Type B pancreatic cell (in vitro differentiated cells): Measurements from ENCODE around the gene NACC1. TPM values are rescaled to one million over a fixed set of nuclear protein-coding genes. Genes with fewer than 3 reads are reported as not detected.
A peak's percentile ranks its signal among the peaks of the same experiment; 100 is the strongest.

ENCODE experiments used
- DNase-seq: peaks from one replicate; pipeline ENCODE4 v3.0.0; 2021; ENCODE audit warnings: mixed read lengths; ENCODE audit not compliant: unreplicated experiment; ENCODE audit errors: extremely low spot score
- H3K27ac Mint-ChIP-seq: 2 replicates; pipeline ENCODE4 v1.8.0; 2021; ENCODE audit warnings: mild to moderate bottlenecking, mixed read lengths
- H3K27me3 Mint-ChIP-seq: 2 replicates; pipeline ENCODE4 v1.8.0; 2021; ENCODE audit warnings: mixed read lengths
- H3K36me3 Mint-ChIP-seq: 2 replicates; pipeline ENCODE4 v1.8.0; 2021; ENCODE audit warnings: mixed read lengths
- H3K4me1 Mint-ChIP-seq: one replicate; pipeline ENCODE4 v1.8.0; 2021; ENCODE audit warnings: mixed read lengths; ENCODE audit not compliant: unreplicated experiment
- H3K4me3 Mint-ChIP-seq: 2 replicates; pipeline ENCODE4 v1.8.0; 2021; ENCODE audit warnings: mild to moderate bottlenecking, mixed read lengths
- H3K9me3 Mint-ChIP-seq: 2 replicates; pipeline ENCODE4 v1.8.0; 2021; ENCODE audit warnings: mixed read lengths
- total RNA-seq: library from RNA; stranded (reverse); gene quantifications from 2 replicates; pipeline ENCODE4 v1.2.1, GENCODE V29; 2021; ENCODE audit warnings: low replicate concordance
- TF ChIP-seq, protein P1 (sequence below): fragments of 200-600 bp; sonication (generic); conservative IDR thresholded peaks from 2 replicates; pipeline ENCODE4 v1.5.0; 2021; ENCODE audit warnings: antibody characterized with exemption, mild to moderate bottlenecking

The NACC1 gene
- total RNA-seq, 1 donor from 2014 or later = 66.8 TPM

DNA sequence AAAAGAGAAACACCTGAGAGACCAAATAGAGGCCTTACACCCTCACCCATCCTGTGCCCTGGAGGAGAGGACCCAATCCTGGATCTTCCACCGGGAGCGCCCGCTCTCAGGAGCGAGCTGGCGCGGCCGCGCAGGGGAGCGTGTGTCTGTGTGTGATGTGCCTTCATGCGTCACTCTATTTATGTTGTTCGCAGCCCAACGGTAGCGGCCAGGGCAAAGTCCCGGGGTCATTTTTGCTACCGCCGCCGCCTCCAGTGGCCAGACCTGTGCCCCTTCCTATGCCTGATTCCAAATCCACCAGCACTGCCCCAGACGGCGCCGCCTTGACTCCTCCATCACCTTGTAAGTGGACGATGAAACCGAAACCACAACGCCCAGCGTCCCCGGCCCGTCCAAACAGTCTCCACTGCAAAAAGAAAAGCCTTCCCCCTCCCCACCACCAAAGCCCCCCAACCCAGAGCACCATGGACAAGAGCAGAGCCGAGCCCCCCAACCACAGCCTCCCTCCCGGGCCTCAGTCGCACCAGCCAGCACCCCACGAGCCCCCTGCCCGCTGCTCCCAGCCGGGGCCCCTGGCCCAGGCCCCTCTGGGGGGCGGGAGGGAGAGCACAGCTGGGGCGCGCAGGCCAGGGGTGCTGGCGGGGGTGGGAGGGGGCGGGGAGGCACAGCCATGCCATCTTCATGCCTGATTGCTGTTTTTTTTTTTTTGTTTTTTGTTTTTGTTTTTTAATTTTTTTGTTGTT, 30.1 kb upstream of the NACC1 start:
- no peak overlapping the region for H3K27ac Mint-ChIP-seq
- no peak for DNase-seq
- no peaks in the 10 kb centered on the region for H3K36me3 Mint-ChIP-seq
- TF ChIP-seq, protein P1, sequence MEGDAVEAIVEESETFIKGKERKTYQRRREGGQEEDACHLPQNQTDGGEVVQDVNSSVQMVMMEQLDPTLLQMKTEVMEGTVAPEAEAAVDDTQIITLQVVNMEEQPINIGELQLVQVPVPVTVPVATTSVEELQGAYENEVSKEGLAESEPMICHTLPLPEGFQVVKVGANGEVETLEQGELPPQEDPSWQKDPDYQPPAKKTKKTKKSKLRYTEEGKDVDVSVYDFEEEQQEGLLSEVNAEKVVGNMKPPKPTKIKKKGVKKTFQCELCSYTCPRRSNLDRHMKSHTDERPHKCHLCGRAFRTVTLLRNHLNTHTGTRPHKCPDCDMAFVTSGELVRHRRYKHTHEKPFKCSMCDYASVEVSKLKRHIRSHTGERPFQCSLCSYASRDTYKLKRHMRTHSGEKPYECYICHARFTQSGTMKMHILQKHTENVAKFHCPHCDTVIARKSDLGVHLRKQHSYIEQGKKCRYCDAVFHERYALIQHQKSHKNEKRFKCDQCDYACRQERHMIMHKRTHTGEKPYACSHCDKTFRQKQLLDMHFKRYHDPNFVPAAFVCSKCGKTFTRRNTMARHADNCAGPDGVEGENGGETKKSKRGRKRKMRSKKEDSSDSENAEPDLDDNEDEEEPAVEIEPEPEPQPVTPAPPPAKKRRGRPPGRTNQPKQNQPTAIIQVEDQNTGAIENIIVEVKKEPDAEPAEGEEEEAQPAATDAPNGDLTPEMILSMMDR = no peak
- no peak overlapping the region for H3K4me3 Mint-ChIP-seq
- H3K9me3 Mint-ChIP-seq = no peaks in the 10 kb centered on the region
- peaks cover 73% of the 10 kb centered on the region for H3K27me3 Mint-ChIP-seq
- peaks cover 13% of the 10 kb centered on the region for H3K4me1 Mint-ChIP-seq

DNA sequence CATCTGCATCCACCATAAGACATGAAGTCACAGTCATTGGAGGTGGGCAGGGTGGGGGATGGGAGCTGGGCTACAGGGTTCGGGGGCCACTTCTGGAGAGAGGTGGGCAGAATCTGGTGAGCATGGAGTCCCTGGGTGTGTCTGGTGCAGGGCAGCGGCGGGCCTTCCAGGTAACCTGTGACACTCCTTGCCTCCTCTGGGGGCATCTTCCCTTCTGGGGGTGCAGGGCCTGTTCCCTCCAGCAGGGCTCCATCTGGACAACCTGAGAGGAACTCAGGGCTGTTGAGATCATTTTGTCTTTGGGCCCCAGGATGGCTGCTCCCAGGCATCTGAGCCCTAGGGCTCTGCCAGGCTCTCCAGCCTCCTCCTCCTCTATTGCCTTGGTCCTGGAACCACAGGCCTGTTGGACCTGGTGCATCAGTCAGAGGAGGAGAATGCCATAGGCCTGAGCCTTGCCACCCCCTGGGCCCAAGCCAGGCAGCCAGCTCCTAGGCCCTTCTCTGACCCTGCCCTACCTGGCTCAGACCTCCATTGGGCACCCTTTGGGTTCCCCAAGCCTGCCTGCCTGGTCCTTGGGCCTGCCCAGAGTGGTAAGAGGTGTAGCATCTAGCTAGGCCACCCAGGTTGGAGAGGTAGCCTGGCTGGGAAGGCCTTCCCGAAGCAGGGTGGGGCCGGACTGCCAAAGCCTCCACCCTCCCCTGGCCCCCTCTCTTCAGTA, 28.8 kb upstream of the NACC1 start:
- H3K4me1 Mint-ChIP-seq = peaks cover 6% of the 10 kb centered on the region
- H3K9me3 Mint-ChIP-seq = no peaks in the 10 kb centered on the region
- no peak for DNase-seq
- no peaks in the 10 kb centered on the region for H3K36me3 Mint-ChIP-seq
- H3K27ac Mint-ChIP-seq = no peak overlapping the region
- no peak overlapping the region for H3K4me3 Mint-ChIP-seq
- H3K27me3 Mint-ChIP-seq = peaks cover 67% of the 10 kb centered on the region
- TF ChIP-seq, protein P1 = peak; percentile 63

DNA sequence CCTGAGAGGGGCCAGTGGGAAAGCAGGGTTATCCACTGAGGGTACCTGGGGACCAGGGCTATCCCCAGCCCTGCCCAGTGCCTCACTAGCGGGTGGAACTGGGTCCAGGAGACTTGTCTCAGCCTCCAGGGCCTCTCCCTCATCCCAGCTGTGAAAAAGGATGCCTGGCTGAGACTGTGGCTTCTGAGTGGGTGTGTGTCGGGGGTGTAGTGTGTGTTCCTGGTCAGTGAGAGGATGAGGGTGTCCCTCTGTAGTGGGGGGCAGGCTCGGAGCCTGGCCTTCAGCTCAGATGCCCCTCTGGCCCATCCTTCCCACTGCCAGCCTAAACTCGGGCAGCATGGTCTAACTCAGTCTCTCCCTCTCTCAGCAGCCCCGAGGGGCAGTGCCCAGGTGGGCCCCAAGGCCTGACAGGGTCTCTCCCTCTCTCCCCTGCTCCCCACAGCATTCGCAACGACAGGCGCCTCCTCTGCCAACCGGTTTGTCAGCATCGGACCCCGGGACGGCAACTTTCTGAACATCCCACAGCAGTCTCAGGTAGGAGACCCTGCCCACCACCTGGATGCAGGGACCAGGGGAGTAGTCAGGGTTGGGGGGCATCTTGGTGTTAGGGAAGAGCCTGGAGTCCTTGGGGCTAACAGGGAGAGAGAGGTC, 28.1 kb upstream of the NACC1 start:
- Mint-ChIP-seq H3K36me3 (no peaks in the 10 kb centered on the region), H3K4me3 (no peak overlapping the region), H3K27me3 (peaks cover 69% of the 10 kb centered on the region), H3K27ac (no peak overlapping the region), H3K9me3 (no peaks in the 10 kb centered on the region), H3K4me1 (peaks cover 6% of the 10 kb centered on the region)
- TF ChIP-seq, protein P1 = no peak
- no peak for DNase-seq

DNA sequence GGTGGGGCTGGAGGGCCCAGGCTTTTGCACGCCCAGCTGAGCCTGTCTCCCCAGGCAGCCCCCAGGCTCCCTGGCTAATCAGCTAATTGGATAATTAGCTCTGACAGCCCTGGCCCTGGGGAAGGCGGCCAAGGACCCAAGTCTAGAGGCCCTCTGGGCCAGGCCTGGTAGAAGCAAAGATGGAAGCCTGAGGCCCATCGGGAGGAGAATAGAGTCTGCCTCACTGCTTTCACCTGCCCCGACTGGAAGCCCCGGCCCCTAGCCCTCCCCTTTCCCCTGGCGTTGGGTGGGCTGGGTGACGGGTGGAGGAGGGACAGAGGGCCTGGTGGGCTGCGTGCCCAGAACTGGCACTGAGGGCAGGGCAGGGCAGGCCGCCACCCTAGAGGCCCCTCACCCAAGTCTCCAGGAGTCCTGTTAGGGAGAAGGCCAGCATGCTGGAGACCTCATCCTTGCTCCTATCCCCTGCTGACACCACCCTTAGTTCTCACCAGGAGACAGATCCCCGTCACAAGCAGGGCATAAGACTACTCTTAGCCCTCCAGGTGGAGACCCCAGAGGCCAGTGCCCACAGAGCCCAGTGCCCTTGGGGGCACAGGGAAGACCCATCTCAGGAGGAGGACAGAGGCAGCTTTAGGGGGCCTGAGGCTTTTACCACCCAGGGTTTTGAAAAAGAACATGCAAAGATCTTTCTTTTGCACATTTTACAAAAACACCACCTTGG, 27.4 kb upstream of the NACC1 start:
- H3K9me3 Mint-ChIP-seq = no peaks in the 10 kb centered on the region
- peaks cover 5% of the 10 kb centered on the region for H3K4me1 Mint-ChIP-seq
- DNase-seq = no peak
- TF ChIP-seq, protein P1 = no peak
- H3K4me3 Mint-ChIP-seq = no peak overlapping the region
- H3K27ac Mint-ChIP-seq = no peak overlapping the region
- peaks cover 64% of the 10 kb centered on the region for H3K27me3 Mint-ChIP-seq
- H3K36me3 Mint-ChIP-seq = no peaks in the 10 kb centered on the region

DNA sequence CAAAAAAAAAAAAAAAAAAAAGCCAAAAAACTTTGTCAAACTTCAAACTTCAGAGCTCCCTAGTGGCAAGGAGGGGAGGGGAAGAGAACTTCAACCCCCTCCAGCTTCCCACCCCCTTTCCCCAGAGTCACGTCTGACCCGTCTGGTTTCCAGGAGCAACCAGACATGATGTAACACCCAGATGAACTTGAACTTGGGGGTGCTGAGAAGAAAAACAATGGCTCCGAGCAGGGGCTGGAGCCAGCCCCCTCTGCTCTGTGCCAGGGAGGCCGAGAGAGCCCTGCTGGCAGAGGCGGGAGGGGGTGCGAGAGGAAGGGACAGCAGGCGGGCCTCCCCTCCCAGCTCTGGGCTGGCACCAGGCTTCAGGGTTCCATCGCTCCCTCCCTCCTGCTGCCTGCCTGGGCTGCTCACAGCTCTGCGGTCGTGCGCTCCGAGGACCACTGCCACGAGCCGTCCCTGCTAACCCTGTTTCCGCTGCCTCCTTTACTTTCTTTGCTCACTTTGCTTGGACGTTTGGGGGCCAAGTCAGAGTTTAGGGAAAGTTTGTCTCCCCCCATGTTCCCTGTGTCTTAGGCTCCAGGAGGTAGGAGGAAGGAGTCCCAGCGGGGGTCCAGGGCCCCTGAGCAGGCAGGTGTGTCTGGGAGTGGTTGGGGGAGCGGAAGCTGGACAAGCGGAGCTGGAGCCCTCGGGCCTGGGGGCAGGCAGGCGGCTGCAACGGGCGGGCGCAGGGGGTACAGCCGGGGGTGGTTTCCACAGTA, 26.5 kb upstream of the NACC1 start:
- DNase-seq = no peak
- TF ChIP-seq, protein P1 = no peak
- Mint-ChIP-seq H3K27me3 (peaks cover 65% of the 10 kb centered on the region), H3K9me3 (no peaks in the 10 kb centered on the region), H3K4me1 (peaks cover 5% of the 10 kb centered on the region), H3K4me3 (no peak overlapping the region), H3K36me3 (no peaks in the 10 kb centered on the region), H3K27ac (no peak overlapping the region)
